ENCODE results near the gene LAMA2. TPM values are rescaled to one million over a fixed set of nuclear protein-coding genes. Genes with fewer than 3 reads are reported as not detected.

Gene LAMA2
- total RNA-seq, 1 donor: 40.2 TPM

DNA sequence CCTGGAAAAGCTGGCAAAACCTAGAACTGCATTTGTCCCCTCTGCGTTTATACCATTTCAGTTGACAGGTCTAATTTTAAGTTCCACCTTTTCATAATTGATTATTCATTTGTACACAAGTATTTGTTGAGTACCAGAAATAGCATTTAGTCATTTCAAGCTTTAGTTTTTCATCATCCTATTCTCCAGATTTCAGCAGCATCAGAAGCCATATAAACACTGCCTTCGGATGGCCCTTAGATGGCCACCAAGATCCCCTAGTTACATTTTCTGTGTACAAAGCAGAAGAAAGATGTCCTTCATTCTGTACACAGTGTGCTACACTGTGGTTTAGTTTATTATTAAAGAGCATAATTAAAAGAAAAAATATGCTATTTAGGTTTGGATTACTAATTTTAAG is 131.4 kb downstream of the LAMA2 start:
- TF ChIP-seq, protein P1, sequence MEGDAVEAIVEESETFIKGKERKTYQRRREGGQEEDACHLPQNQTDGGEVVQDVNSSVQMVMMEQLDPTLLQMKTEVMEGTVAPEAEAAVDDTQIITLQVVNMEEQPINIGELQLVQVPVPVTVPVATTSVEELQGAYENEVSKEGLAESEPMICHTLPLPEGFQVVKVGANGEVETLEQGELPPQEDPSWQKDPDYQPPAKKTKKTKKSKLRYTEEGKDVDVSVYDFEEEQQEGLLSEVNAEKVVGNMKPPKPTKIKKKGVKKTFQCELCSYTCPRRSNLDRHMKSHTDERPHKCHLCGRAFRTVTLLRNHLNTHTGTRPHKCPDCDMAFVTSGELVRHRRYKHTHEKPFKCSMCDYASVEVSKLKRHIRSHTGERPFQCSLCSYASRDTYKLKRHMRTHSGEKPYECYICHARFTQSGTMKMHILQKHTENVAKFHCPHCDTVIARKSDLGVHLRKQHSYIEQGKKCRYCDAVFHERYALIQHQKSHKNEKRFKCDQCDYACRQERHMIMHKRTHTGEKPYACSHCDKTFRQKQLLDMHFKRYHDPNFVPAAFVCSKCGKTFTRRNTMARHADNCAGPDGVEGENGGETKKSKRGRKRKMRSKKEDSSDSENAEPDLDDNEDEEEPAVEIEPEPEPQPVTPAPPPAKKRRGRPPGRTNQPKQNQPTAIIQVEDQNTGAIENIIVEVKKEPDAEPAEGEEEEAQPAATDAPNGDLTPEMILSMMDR (IDR thresholded peaks at IDR 0.05; ENCODE audit: insufficient read depth, low read depth, low read length): no peak
- no peak overlapping the region for H3K4me3 ChIP-seq (ENCODE audit: low read depth, low read length)
- DNase-seq (ENCODE audit: low read depth): no peak

- TF ChIP-seq, protein P1 (IDR thresholded peaks at IDR 0.05; ENCODE audit: insufficient read depth, low read depth, low read length): no peak
- no peak for DNase-seq (ENCODE audit: low read depth)
- H3K4me3 ChIP-seq (ENCODE audit: low read depth, low read length): no peak overlapping the region
Observed at GRCh38 chr6:129015721-129016120, 132.8 kb downstream of the LAMA2 start.

DNA sequence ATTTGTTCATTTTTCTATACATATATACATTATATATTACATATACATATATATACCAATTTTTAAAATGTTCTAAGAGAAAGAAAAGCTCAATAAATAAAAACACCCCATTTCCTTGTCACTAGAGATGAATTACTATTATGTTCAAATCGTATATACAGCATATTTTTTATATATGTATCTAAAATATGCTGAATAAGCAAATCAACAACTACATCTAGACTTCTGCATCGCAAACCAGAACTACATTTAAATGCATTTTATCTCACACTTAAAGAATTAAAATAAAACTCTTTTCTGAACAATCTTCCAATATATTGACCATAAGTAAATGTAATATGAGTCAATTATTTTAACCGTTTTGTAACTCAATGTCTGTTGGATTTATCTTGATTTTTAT is 133.9 kb downstream of the LAMA2 start:
- TF ChIP-seq, protein P1 (IDR thresholded peaks at IDR 0.05; ENCODE audit: insufficient read depth, low read depth, low read length): no peak
- H3K4me3 ChIP-seq (ENCODE audit: low read depth, low read length): no peak overlapping the region
- no peak for DNase-seq (ENCODE audit: low read depth)

DNA sequence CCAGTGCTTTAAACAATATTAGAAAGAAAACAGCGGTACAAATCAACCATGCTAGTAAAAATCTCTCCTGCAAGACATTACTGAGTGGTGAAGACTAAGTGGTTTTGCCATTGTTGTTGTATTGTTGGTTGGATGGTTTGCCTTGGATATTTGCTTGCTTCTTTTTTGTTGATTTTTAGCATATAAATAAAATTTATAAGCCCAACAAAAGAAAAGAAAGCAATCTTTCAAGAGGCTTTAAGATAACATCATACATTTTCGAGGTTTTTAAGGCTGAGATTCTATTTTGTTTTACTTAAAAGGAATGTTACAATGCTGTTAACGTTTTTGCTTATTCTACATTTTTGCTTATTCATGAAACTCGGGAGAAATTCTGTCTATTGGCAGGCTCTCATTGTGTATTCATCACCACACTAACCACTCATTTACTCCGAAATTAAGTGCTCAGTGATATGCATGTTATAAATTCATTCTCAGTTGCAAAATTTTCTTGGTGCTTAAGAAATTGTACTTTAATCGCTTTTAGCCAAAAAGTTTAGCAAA is 139.1 kb downstream of the LAMA2 start:
- no peak overlapping the region for H3K4me3 ChIP-seq (ENCODE audit: low read depth, low read length)
- DNase-seq (ENCODE audit: low read depth): no peak
- TF ChIP-seq, protein P1 (IDR thresholded peaks at IDR 0.05; ENCODE audit: insufficient read depth, low read depth, low read length): no peak

DNA sequence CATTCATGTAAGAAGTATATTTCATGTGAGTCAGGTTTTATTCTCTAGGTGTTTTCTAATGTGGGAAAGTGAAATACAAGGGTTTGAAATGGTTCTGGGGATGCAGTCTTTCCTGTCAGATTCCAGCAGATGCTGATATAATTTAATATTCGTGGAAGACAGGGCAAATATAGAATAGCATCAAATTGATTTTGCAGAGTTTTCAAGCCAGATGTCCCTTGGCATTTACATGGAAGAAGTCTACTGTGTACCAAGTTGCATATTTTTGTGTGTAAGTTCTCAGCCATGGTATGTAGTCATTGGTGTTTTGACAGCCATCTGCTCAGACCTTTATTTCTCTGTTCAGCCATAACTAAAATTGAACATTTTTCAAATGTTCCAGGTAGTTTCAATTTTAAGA is 143.7 kb downstream of the LAMA2 start:
- DNase-seq (ENCODE audit: low read depth): no peak
- TF ChIP-seq, protein P1 (IDR thresholded peaks at IDR 0.05; ENCODE audit: insufficient read depth, low read depth, low read length): no peak
- H3K4me3 ChIP-seq (ENCODE audit: low read depth, low read length): no peak overlapping the region

DNA sequence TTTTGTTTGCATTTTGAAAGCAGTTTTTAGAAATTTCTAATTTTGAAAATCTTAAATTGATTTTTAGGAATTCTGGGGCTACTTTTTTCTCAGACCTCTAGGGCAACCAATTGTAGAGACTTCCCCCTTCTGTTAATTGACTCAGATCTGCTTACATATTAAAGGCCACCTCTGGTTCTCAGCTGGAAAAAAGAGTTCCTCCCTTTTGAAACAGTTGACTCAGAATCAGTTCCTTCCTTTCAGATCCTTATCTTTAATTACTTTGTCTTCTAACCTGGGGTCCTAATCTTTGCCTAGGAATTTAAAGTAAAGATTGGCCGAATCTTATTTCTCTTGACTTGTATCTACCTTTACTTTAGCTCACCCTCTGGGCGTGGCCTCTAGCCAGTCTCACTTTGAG is 146.8 kb downstream of the LAMA2 start:
- no peak overlapping the region for H3K4me3 ChIP-seq (ENCODE audit: low read depth, low read length)
- DNase-seq (ENCODE audit: low read depth): peak; percentile 23
- TF ChIP-seq, protein P1 (IDR thresholded peaks at IDR 0.05; ENCODE audit: insufficient read depth, low read depth, low read length): no peak

GRCh38 chr6:129030215-129030614 is 147.3 kb downstream of the LAMA2 start:
- no peak for DNase-seq (ENCODE audit: low read depth)
- H3K4me3 ChIP-seq (ENCODE audit: low read depth, low read length): no peak overlapping the region
- TF ChIP-seq, protein P1 (IDR thresholded peaks at IDR 0.05; ENCODE audit: insufficient read depth, low read depth, low read length): no peak
